ENCODE results near the gene FER. TPM values are rescaled to one million over a fixed set of nuclear protein-coding genes. Genes with fewer than 3 reads are reported as not detected.

The FER gene
- total RNA-seq, 4 donors from 2014 or later, result 13.4 to 30.0 (median 19.6) TPM

GRCh38 chr5:108711898-108712297, 35.8 kb upstream of the FER start:
- DNase-seq, result no peak
- Histone ChIP-seq H3K27me3 (no peaks in the 10 kb centered on the region), H3K27ac (no peak overlapping the region), H3K36me3 (no peaks in the 10 kb centered on the region), H3K4me1 (no peaks in the 10 kb centered on the region), H3K4me3 (no peak overlapping the region), H3K9me3 (no peaks in the 10 kb centered on the region)
- TF ChIP-seq POLR2A (IDR thresholded peaks at IDR 0.05) (no peak), CTCF (IDR thresholded peaks at IDR 0.05) (no peak)
- 49 to 77% methylated on average over 3 of the region's 3 CpGs for WGBS, 2 donors
- intact Hi-C loops (cut with DNase I), result no loop called here

GRCh38 chr5:108715408-108715807, 32.3 kb upstream of the FER start:
- Histone ChIP-seq H3K9me3 (no peaks in the 10 kb centered on the region), H3K27ac (no peak overlapping the region), H3K36me3 (no peaks in the 10 kb centered on the region), H3K27me3 (no peaks in the 10 kb centered on the region), H3K4me3 (no peak overlapping the region), H3K4me1 (no peaks in the 10 kb centered on the region)
- TF ChIP-seq CTCF (IDR thresholded peaks at IDR 0.05) (no peak), POLR2A (IDR thresholded peaks at IDR 0.05) (no peak)
- no peak for DNase-seq
- 67 to 86% methylated on average over 3 of the region's 3 CpGs for WGBS, 2 donors
- intact Hi-C loops (cut with DNase I), result no loop called here

- Histone ChIP-seq H3K27ac (no peak overlapping the region), H3K4me1 (no peaks in the 10 kb centered on the region), H3K4me3 (no peak overlapping the region), H3K27me3 (no peaks in the 10 kb centered on the region), H3K9me3 (no peaks in the 10 kb centered on the region), H3K36me3 (no peaks in the 10 kb centered on the region)
- DNase-seq, result no peak
- no peak for TF ChIP-seq POLR2A (IDR thresholded peaks at IDR 0.05)
- no peak for TF ChIP-seq CTCF (IDR thresholded peaks at IDR 0.05)
- intact Hi-C loops (cut with DNase I), result no loop called here
These were observed 27.3 kb upstream of the FER start for GRCh38 chr5:108720391-108720790.

- Histone ChIP-seq H3K9me3 (no peaks in the 10 kb centered on the region), H3K4me1 (peaks cover 4 to 40% (median 10%) of the 10 kb centered on the region in 3 donors), H3K36me3 (no peaks in the 10 kb centered on the region), H3K27me3 (no peaks in the 10 kb centered on the region), H3K4me3 (peak overlapping the region in 3 of 4 donors; percentile 54 to 91 (median 81)), H3K27ac (peak overlapping the region; percentile 88 to 95 (median 93))
- DNase-seq, result no peak
- 74 to 82% methylated on average over 6 of the region's 6 CpGs for WGBS, 2 donors
- intact Hi-C loops (cut with DNase I), result no loop called here
- TF ChIP-seq POLR2A (IDR thresholded peaks at IDR 0.05), result no peak
- no peak for TF ChIP-seq CTCF (IDR thresholded peaks at IDR 0.05)
These were observed 21.1 kb upstream of the FER start for GRCh38 chr5:108726446-108727235.

GRCh38 chr5:108727236-108727650, 20.5 kb upstream of the FER start:
- Histone ChIP-seq H3K9me3 (no peaks in the 10 kb centered on the region), H3K4me1 (peaks cover 4 to 40% (median 10%) of the 10 kb centered on the region in 3 donors), H3K27ac (peak overlapping the region; percentile 88 to 95 (median 93)), H3K4me3 (peak overlapping the region; percentile 54 to 91 (median 72)), H3K27me3 (no peaks in the 10 kb centered on the region), H3K36me3 (no peaks in the 10 kb centered on the region)
- no peak for DNase-seq
- WGBS, 2 donors, result 13 to 26% methylated on average over 8 of the region's 8 CpGs
- TF ChIP-seq CTCF (IDR thresholded peaks at IDR 0.05), result no peak
- TF ChIP-seq POLR2A (IDR thresholded peaks at IDR 0.05), result no peak
- intact Hi-C loops (cut with DNase I), result no loop called here
